Subcutaneous adipose tissue (tissue), 4 donors: ENCODE measurements around the gene C17orf113. TPM values are rescaled to one million over a fixed set of nuclear protein-coding genes. Genes with fewer than 3 reads are reported as not detected.

Experiments
- total RNA-seq, 4 donors: library from RNA; depleted of rRNA; stranded (reverse); fragments of >200 nt; gene quantifications; one replicate each; pipeline ENCODE4 v1.1.0, GENCODE V29; 2016
- TF ChIP-seq, protein P1 (sequence below): fragments of 450-650 bp; IDR thresholded peaks from one replicate; pipeline ENCODE4 v1.5.1; 2016; ENCODE audit warnings: low read depth, mild to moderate bottlenecking, control low read depth, antibody characterized with exemption, moderate library complexity

The C17orf113 gene
- total RNA-seq, 4 donors from 2014 or later = 0.17 to 1.7 (median 0.44) TPM; not detected in 1

DNA sequence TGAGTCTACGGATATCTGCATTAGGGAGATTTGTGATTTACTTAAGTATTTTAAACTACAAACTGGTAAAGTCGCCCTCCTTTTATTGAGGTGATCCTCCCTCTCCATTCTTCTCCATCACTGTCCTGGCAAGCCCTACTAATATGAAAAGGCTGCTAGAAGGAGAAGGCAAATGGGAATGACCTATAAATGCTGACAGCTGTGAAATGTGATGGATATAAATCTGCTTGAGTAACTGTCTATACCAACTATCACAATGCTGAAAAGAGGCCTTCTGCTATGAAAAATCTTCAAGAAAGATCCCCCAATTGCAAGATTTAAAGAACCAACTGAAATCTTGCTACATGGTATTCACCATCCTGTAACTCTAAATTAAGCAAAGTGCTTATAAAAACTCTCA, 48.7 kb downstream of the C17orf113 start:
- TF ChIP-seq, protein P1, sequence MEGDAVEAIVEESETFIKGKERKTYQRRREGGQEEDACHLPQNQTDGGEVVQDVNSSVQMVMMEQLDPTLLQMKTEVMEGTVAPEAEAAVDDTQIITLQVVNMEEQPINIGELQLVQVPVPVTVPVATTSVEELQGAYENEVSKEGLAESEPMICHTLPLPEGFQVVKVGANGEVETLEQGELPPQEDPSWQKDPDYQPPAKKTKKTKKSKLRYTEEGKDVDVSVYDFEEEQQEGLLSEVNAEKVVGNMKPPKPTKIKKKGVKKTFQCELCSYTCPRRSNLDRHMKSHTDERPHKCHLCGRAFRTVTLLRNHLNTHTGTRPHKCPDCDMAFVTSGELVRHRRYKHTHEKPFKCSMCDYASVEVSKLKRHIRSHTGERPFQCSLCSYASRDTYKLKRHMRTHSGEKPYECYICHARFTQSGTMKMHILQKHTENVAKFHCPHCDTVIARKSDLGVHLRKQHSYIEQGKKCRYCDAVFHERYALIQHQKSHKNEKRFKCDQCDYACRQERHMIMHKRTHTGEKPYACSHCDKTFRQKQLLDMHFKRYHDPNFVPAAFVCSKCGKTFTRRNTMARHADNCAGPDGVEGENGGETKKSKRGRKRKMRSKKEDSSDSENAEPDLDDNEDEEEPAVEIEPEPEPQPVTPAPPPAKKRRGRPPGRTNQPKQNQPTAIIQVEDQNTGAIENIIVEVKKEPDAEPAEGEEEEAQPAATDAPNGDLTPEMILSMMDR = no peak

DNA sequence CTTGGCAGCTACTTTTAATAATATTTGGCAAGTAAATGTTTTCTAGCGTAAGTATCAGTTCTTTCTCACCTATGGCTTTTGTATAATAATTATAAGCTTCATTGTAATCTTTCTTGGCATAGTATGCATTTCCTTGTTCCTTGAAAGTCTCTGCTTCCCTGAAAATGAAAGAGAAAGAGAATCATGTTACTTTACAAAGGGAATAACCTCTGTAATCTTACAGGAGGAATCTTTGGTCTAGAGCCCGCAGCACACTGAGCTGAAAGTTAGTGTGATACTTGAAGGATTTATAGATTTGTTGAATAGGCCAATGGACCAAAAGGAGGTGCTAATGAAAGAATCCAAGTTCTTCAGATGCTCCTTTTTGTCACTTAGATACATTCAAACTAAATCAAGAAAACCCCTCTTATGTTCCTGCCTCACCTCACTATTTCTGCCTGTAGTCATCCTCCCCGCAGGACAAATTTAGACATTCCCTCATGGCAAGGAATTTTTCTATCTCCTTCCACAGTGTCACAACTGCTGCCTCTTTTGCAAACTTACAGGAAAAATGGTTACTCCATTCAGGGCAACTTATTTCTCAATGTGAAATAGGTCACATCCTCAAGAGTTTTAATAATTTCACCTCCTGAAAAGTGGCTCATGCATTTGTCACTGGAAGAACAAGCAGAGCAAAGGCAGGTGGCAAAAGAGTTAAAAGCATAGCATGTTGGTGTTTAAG, 49.8 kb downstream of the C17orf113 start:
- TF ChIP-seq, protein P1 = no peak

DNA sequence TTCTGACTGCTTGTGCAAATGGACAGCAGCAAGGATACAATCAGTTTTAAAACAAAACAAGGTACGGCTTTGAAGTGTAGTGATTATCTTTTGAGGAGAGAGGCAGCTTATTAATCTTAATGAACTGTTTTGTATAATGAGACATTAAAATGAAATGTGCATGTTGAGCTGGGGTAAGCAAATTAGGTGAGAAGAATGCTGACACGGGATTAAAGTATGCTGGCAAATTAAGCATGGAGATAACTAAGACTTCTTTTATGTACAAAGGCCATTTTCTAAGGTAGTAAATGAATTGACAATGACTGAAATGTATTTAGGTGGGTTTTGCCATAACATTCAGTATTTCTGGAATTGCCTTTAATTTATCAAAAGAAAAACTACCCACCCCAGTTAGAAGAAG, 51.9 kb downstream of the C17orf113 start:
- TF ChIP-seq, protein P1 = no peak

DNA sequence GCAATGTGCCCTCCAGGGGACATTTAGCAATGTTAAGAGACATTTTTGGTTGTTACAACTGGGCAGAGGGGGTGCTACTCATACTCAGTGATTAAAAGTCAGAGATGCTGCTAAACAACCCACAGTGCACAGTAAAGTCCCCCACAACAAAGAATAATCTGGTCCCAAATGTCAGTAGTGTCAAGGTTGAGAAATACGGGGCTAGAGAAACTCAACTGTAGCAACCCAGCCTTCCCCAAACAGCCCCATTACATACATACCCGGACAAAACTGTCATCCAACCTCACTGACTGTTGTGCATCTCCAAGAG, 53.6 kb downstream of the C17orf113 start:
- TF ChIP-seq, protein P1 = no peak

DNA sequence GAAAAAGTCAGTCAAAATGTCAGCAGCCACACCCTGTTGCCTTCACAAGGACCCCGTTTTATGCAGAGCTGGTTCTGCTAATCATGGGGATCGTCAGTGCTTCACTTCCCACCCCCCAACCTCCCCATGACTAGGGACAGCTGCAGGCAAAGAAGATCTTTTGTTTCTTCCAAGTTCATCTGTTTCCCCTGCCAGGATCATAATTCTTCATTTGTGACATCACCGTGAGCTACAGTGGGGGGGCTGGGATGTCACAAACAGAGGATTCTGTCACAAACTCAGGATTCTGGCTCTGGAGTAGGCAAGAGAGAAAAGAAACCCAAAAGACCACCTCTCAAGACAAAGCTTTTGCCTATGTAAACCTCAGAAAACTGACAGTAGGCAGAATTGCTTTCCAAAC, 57.8 kb downstream of the C17orf113 start:
- TF ChIP-seq, protein P1 = no peak

DNA sequence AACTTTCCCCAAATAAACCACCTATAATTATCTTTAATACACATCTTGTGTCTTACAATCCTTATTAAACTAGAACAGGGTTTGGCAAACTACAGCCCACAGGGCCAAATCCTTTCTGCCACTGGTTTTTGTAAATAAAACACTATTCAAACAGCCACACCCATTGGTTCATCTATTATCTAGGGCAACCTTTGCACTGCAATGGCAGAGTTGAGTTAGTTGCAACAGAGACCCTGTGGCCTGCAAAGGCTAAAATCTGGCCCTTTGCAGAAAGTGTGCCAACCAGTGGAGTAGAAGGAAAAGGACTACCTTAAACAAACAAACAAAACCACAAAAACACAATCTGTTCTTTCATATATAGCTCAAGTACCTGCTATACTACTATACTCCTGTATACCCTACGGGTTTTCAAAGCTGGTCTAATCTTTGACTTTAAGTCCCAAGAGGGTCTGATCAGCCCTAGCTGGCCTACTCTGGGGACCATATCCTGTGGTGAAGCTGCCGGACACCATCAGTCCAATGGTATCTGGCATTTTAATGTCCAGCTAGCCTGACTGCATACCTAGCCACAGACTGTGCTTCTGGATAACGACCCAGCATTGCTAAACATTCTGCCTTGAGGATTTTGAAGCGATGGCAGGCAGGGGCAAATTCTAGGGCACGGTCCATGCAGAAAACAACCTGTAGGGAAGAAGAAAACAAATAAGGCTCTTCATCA, 60.5 kb downstream of the C17orf113 start:
- TF ChIP-seq, protein P1 = no peak

DNA sequence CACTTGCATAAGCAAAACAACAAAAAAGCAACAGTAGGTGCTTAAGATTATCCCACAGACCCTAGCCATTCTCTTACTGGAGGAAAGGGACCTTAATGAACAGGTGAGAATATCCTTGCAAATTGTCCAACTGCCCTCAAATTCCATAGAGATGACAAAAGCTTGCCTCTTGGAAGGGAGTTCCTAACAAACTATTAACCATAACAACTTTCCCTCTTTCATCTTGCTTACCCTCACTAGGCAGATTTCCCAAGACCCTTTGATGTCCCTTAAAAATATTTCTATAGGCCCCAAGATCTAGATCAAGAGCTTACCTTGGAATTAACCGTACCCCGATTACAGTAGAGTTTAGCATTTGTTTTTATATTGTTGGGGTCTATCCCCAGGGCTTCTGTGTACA, 62.0 kb downstream of the C17orf113 start:
- TF ChIP-seq, protein P1 = no peak

Other genes with a start within 250 kb of the C17orf113 start
- gene P3H4, start 238.7 kb downstream of the C17orf113 start, total RNA-seq = 1 to 10 TPM; 1.8 to 5.8 (median 5.0) TPM
- gene FKBP10, start 237.6 kb downstream of the C17orf113 start, total RNA-seq = 10 to 100 TPM; 13.7 to 34.8 (median 23.1) TPM
- 10 to 100 TPM; 26.7 to 54.4 (median 49.2) TPM for gene NT5C3B, start 214.4 kb downstream of the C17orf113 start, total RNA-seq
- gene KLHL10, start 212.8 kb downstream of the C17orf113 start, total RNA-seq = under 1 TPM in 3 of 4 donors, not detected in 1; 0.51 to 0.66 (median 0.57) TPM
- 10 to 100 TPM; 15.1 to 20.5 (median 17.8) TPM for gene KLHL11, start 185.2 kb downstream of the C17orf113 start, total RNA-seq
- 10 to 100 TPM; 50.9 to 75.9 (median 64.1) TPM for gene ACLY, start 131.7 kb downstream of the C17orf113 start, total RNA-seq
- gene ODAD4, start 120.0 kb downstream of the C17orf113 start, total RNA-seq = under 1 TPM; 0.33 to 0.88 (median 0.44) TPM
- gene CNP, start 83.8 kb downstream of the C17orf113 start, total RNA-seq = 10 to 100 TPM; 25.4 to 96.1 (median 55.2) TPM
- gene DNAJC7, start 33.2 kb downstream of the C17orf113 start, total RNA-seq = 10 to 100 TPM; 70.1 to 79.6 (median 76.4) TPM
- 10 to 100 TPM; 21.2 to 37.1 (median 29.0) TPM for gene NKIRAS2, start 30.5 kb downstream of the C17orf113 start, total RNA-seq
- gene ZNF385C, start 47.9 kb upstream of the C17orf113 start, total RNA-seq = under 1 TPM in 2 of 4 donors, not detected in 2; 0.22 to 0.49 TPM
- gene DHX58, start 62.1 kb upstream of the C17orf113 start, total RNA-seq = 10 to 100 TPM in 3 of 4 donors, 1 to 10 TPM in 1; 4.7 to 17.1 (median 13.5) TPM
- 10 to 100 TPM; 27.2 to 49.9 (median 32.8) TPM for gene KAT2A, start 70.8 kb upstream of the C17orf113 start, total RNA-seq
- not detected for gene HSPB9, start 72.2 kb upstream of the C17orf113 start, total RNA-seq
- 100 to 1,000 TPM in 3 of 4 donors, 10 to 100 TPM in 1; 89.7 to 167 (median 115) TPM for gene RAB5C, start 104.4 kb upstream of the C17orf113 start, total RNA-seq
- gene KCNH4, start 130.5 kb upstream of the C17orf113 start, total RNA-seq = under 1 TPM in 3 of 4 donors, not detected in 1; 0.16 to 0.34 (median 0.19) TPM
- gene HCRT, start 134.9 kb upstream of the C17orf113 start, total RNA-seq = not detected
- 10 to 100 TPM; 18.8 to 47.5 (median 45.3) TPM for gene GHDC, start 143.9 kb upstream of the C17orf113 start, total RNA-seq
- 100 to 1,000 TPM in 2 of 4 donors, 10 to 100 TPM in 2; 87.6 to 200 (median 113) TPM for gene STAT5B, start 225.8 kb upstream of the C17orf113 start, total RNA-seq
- gene STAT5A, start 237.9 kb upstream of the C17orf113 start, total RNA-seq = 100 to 1,000 TPM; 158 to 721 (median 285) TPM